SK-N-SH (cell line): ENCODE measurements around the gene GSTM2. TPM values are rescaled to one million over a fixed set of nuclear protein-coding genes. Genes with fewer than 3 reads are reported as not detected.

Source experiments
- CTCF ChIA-PET: fragments of 300-600, 350-600 bp; formaldehyde crosslinking; extraction: SDS; loops from one replicate; lab custom pipeline; 2021; lab: Yijun Ruan, JAX
- POLR2A ChIA-PET: fragments of 350-600 bp; sonication (Branson Sonifier 250); formaldehyde crosslinking; extraction: SDS; loops from one replicate; lab custom pipeline; 2020; ENCODE audit warnings: antibody characterized with exemption, inconsistent platforms; lab: Yijun Ruan, JAX
- DNase-seq: peaks from one replicate; pipeline ENCODE4 v3.0.0; 2012
- H2AFZ ChIP-seq: fragments of 200-600 bp; sonication (generic); 2 replicates; pipeline ENCODE4 v1.8.1; 2016; ENCODE audit warnings: antibody characterized with exemption, mild to moderate bottlenecking, low read depth
- H3F3A ChIP-seq: fragments of 200-600 bp; sonication (generic); replicated peaks from 2 replicates; pipeline ENCODE3; 2016; ENCODE audit warnings: antibody characterized with exemption, mild to moderate bottlenecking; ENCODE audit not compliant: insufficient read depth
- H3K27ac ChIP-seq, 2 experiments: fragments of 200-500 bp in 1 of 2; fragments of 200-600 bp in 1 of 2; sonication (Bioruptor generic) in 1 of 2; sonication (generic), shearing (Covaris generic) in 1 of 2; 2 replicates each; pipeline versions ENCODE4 v1.5.1 to v1.6.1; 2014 to 2016; ENCODE audit warnings: low read depth in 2 of 2, inconsistent platforms in 1 of 2, low read length in 1 of 2, mild to moderate bottlenecking in 1 of 2, mixed read lengths in 1 of 2
- H3K27me3 ChIP-seq: fragments of 200-600 bp; sonication (generic), shearing (Covaris generic); 2 replicates; pipeline ENCODE4 v1.6.1; 2016; ENCODE audit warnings: mixed run types; ENCODE audit not compliant: insufficient read depth
- H3K36me3 ChIP-seq, 2 experiments: fragments of 200-500 bp in 1 of 2; fragments of 200-600 bp in 1 of 2; sonication (Bioruptor generic) in 1 of 2; sonication (generic) in 1 of 2; replicated peaks in 1 of 2; 2 replicates each; pipeline versions ENCODE3 to v1.5.1; 2014 to 2016; ENCODE audit warnings: low read length in 1 of 2, mild to moderate bottlenecking in 1 of 2; ENCODE audit not compliant: insufficient read depth in 2 of 2, control insufficient read depth in 1 of 2
- H3K4me1 ChIP-seq, 2 experiments: fragments of 200-500 bp in 1 of 2; fragments of 200-600 bp in 1 of 2; sonication (Bioruptor generic) in 1 of 2; sonication (generic), shearing (Covaris generic) in 1 of 2; 2 replicates each; pipeline versions ENCODE4 v1.5.1 to v1.6.1; 2014 to 2016; ENCODE audit warnings: low read depth in 1 of 2, low read length in 1 of 2, mixed run types in 1 of 2; ENCODE audit not compliant: insufficient read depth in 2 of 2, control insufficient read depth in 1 of 2
- H3K4me2 ChIP-seq: fragments of 200-600 bp; sonication (generic), shearing (Covaris generic); 2 replicates; pipeline ENCODE4 v1.6.1; 2017; ENCODE audit warnings: mixed run types
- H3K4me3 ChIP-seq, 2 experiments: fragments of 200-500 bp in 1 of 2; fragments of 200-600 bp in 1 of 2; sonication (Bioruptor generic) in 1 of 2; sonication (generic), shearing (Covaris generic) in 1 of 2; 2 replicates each; pipeline versions ENCODE4 v1.5.1 to v1.8.1; 2014 to 2016; ENCODE audit warnings: low read depth in 2 of 2, inconsistent platforms in 1 of 2, low read length in 1 of 2, mild to moderate bottlenecking in 1 of 2, mixed read lengths in 1 of 2, moderate library complexity in 1 of 2
- H3K79me2 ChIP-seq: fragments of 200-600 bp; sonication (generic); 2 replicates; pipeline ENCODE4 v1.8.1; 2017; ENCODE audit warnings: mild to moderate bottlenecking; ENCODE audit not compliant: insufficient read depth
- H3K9ac ChIP-seq: fragments of 200-600 bp; sonication (generic); 2 replicates; pipeline ENCODE4 v1.6.1; 2017; ENCODE audit warnings: mixed run types
- H3K9me2 ChIP-seq: fragments of 200-600 bp; sonication (generic); 2 replicates; pipeline ENCODE4 v1.6.1; 2017; ENCODE audit warnings: mixed run types
- H3K9me3 ChIP-seq: fragments of 200-600 bp; sonication (generic); 2 replicates; pipeline ENCODE4 v1.6.1; 2017; ENCODE audit warnings: mixed run types, mild to moderate bottlenecking, moderate library complexity
- H4K20me1 ChIP-seq: fragments of 200-600 bp; sonication (generic); 2 replicates; pipeline ENCODE4 v1.6.1; 2017; ENCODE audit warnings: mild to moderate bottlenecking, mixed run types; ENCODE audit not compliant: insufficient read depth
- EP300 ChIP-seq, 2 experiments: IDR thresholded peaks; 2 replicates each; pipeline versions ENCODE4 v1.4.0 to v1.6.1; 2012; ENCODE audit warnings: borderline replicate concordance in 1 of 2, low read depth in 1 of 2, low read length in 1 of 2
- FOXJ3 ChIP-seq: sonication (generic); formaldehyde crosslinking; IDR thresholded peaks from 2 replicates; pipeline ENCODE4 v1.5.1; 2020; ENCODE audit warnings: mild to moderate bottlenecking, missing genetic modification reagents
- FOXM1 ChIP-seq: IDR thresholded peaks from 2 replicates; pipeline ENCODE4 v1.4.0; 2012; ENCODE audit warnings: low read depth, mild to moderate bottlenecking
- GABPA ChIP-seq: IDR thresholded peaks from 2 replicates; pipeline ENCODE4 v1.4.0; 2012; ENCODE audit warnings: low read depth, mild to moderate bottlenecking
- GATA2 ChIP-seq: sonication (generic); formaldehyde crosslinking; IDR thresholded peaks from 2 replicates; pipeline ENCODE4 v1.5.0; 2020; ENCODE audit warnings: mild to moderate bottlenecking, missing genetic modification reagents
- JUND ChIP-seq: IDR thresholded peaks from 2 replicates; pipeline ENCODE4 v1.4.0; 2012
- MEF2A ChIP-seq: IDR thresholded peaks from 2 replicates; pipeline ENCODE4 v1.4.0; 2012; ENCODE audit warnings: low read depth, borderline replicate concordance
- NRF1 ChIP-seq: IDR thresholded peaks from 2 replicates; pipeline ENCODE4 v1.6.1; 2012; ENCODE audit warnings: low read depth, mild to moderate bottlenecking, low read length
- RFX5 ChIP-seq: IDR thresholded peaks from 2 replicates; pipeline ENCODE4 v1.6.1; 2012; ENCODE audit warnings: mild to moderate bottlenecking, improper control_type of control experiment, low read length
- TCF12 ChIP-seq: IDR thresholded peaks from 2 replicates; pipeline ENCODE4 v1.4.0; 2012
- TEAD4 ChIP-seq: IDR thresholded peaks from 2 replicates; pipeline ENCODE4 v1.4.0; 2012; ENCODE audit warnings: mild to moderate bottlenecking, borderline replicate concordance; ENCODE audit not compliant: insufficient read depth
- WGBS: methylation state at CpG from one replicate; pipeline ENCODE4 v1.1.6; 2017; ENCODE audit warnings: low lambda C conversion rate; 5-methylcytosine and 5-hydroxymethylcytosine counted together
- polyA plus RNA-seq, 3 experiments: library from polyadenylated mRNA; depleted of rRNA; stranded (reverse); fragments of >200 nt; gene quantifications; 2 replicates each; pipeline ENCODE4 v1.2.3, GENCODE V29; 2012
- TF ChIP-seq, protein P1 (sequence below): fragments of 150-350 bp; IDR thresholded peaks from 2 replicates; pipeline ENCODE4 v1.6.1; 2016; ENCODE audit warnings: mild to moderate bottlenecking, low read depth, low read length
- TF ChIP-seq, protein P2 (sequence below): IDR thresholded peaks from 2 replicates; pipeline ENCODE4 v1.4.0; 2012; ENCODE audit warnings: low read depth, borderline replicate concordance
- TF ChIP-seq, protein P3 (sequence below): IDR thresholded peaks from 2 replicates; pipeline ENCODE4 v1.6.1; 2012; ENCODE audit warnings: mild to moderate bottlenecking, low read depth, low read length, moderate library complexity
- TF ChIP-seq, protein P4 (sequence below): fragments of 200-600 bp; sonication (generic); IDR thresholded peaks from 2 replicates; pipeline ENCODE4 v1.6.1; 2017; ENCODE audit warnings: antibody characterized with exemption, mild to moderate bottlenecking, moderate library complexity
- TF ChIP-seq, protein P5 (sequence below): IDR thresholded peaks from 2 replicates; pipeline ENCODE4; 2012

GSTM2 gene
- polyA plus RNA-seq, 1 of the 3 experiments (the other 2 are of a cell fraction) = 70.2 TPM

DNA sequence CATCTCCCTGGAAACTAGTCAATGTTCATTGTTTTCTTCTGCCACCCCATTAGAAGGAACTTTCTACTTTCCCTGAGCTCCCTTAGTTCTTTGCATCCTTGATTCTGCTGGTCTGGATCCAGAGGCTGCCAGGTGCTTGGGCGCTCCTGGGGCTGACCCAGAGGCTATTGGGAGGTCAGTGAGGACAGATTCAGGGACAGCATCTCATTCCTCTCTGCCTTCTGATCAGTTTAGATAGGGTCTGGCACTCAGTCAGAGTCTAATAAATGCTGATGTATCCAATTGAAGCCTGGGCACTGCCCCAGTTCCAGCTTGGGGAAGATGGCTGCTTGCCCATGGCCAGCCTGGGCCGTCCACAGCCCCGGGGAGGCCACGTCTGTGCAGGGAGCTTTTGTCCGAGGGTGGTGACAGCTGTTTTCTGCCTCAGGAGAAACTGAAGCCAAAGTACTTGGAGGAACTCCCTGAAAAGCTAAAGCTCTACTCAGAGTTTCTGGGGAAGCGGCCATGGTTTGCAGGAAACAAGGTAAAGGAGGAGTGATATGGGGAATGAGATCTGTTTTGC, 22.1 kb downstream of the GSTM2 start:
- Histone ChIP-seq H3K79me2 (no peaks in the 10 kb centered on the region), H3K36me3 (no peaks in the 10 kb centered on the region), H3K4me2 (no peak overlapping the region), H3K4me1 (no peaks in the 10 kb centered on the region), H3K27ac (no peak overlapping the region), H3K9me3 (no peaks in the 10 kb centered on the region), H3F3A (no peaks in the 10 kb centered on the region), H4K20me1 (no peaks in the 10 kb centered on the region), H3K9me2 (no peaks in the 10 kb centered on the region), H3K27me3 (no peaks in the 10 kb centered on the region), H3K9ac (no peak overlapping the region), H2AFZ (no peak overlapping the region), H3K4me3 (no peak overlapping the region)
- no peak for TF ChIP-seq NRF1
- TF ChIP-seq, protein P1, sequence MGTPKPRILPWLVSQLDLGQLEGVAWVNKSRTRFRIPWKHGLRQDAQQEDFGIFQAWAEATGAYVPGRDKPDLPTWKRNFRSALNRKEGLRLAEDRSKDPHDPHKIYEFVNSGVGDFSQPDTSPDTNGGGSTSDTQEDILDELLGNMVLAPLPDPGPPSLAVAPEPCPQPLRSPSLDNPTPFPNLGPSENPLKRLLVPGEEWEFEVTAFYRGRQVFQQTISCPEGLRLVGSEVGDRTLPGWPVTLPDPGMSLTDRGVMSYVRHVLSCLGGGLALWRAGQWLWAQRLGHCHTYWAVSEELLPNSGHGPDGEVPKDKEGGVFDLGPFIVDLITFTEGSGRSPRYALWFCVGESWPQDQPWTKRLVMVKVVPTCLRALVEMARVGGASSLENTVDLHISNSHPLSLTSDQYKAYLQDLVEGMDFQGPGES = no peak
- no peak for TF ChIP-seq FOXM1
- no peak for TF ChIP-seq EP300 (IDR thresholded peaks at IDR 0.05; ENCODE audit: borderline replicate concordance in 1 of 2, low read depth in 1 of 2, low read length in 1 of 2)
- TF ChIP-seq, protein P2, sequence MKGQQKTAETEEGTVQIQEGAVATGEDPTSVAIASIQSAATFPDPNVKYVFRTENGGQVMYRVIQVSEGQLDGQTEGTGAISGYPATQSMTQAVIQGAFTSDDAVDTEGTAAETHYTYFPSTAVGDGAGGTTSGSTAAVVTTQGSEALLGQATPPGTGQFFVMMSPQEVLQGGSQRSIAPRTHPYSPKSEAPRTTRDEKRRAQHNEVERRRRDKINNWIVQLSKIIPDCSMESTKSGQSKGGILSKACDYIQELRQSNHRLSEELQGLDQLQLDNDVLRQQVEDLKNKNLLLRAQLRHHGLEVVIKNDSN = no peak
- TF ChIP-seq, protein P3, sequence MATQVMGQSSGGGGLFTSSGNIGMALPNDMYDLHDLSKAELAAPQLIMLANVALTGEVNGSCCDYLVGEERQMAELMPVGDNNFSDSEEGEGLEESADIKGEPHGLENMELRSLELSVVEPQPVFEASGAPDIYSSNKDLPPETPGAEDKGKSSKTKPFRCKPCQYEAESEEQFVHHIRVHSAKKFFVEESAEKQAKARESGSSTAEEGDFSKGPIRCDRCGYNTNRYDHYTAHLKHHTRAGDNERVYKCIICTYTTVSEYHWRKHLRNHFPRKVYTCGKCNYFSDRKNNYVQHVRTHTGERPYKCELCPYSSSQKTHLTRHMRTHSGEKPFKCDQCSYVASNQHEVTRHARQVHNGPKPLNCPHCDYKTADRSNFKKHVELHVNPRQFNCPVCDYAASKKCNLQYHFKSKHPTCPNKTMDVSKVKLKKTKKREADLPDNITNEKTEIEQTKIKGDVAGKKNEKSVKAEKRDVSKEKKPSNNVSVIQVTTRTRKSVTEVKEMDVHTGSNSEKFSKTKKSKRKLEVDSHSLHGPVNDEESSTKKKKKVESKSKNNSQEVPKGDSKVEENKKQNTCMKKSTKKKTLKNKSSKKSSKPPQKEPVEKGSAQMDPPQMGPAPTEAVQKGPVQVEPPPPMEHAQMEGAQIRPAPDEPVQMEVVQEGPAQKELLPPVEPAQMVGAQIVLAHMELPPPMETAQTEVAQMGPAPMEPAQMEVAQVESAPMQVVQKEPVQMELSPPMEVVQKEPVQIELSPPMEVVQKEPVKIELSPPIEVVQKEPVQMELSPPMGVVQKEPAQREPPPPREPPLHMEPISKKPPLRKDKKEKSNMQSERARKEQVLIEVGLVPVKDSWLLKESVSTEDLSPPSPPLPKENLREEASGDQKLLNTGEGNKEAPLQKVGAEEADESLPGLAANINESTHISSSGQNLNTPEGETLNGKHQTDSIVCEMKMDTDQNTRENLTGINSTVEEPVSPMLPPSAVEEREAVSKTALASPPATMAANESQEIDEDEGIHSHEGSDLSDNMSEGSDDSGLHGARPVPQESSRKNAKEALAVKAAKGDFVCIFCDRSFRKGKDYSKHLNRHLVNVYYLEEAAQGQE = no peak
- TF ChIP-seq, protein P4, sequence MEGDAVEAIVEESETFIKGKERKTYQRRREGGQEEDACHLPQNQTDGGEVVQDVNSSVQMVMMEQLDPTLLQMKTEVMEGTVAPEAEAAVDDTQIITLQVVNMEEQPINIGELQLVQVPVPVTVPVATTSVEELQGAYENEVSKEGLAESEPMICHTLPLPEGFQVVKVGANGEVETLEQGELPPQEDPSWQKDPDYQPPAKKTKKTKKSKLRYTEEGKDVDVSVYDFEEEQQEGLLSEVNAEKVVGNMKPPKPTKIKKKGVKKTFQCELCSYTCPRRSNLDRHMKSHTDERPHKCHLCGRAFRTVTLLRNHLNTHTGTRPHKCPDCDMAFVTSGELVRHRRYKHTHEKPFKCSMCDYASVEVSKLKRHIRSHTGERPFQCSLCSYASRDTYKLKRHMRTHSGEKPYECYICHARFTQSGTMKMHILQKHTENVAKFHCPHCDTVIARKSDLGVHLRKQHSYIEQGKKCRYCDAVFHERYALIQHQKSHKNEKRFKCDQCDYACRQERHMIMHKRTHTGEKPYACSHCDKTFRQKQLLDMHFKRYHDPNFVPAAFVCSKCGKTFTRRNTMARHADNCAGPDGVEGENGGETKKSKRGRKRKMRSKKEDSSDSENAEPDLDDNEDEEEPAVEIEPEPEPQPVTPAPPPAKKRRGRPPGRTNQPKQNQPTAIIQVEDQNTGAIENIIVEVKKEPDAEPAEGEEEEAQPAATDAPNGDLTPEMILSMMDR = no peak
- DNase-seq = no peak
- ChIA-PET POLR2A (no interaction called here), CTCF (no interaction called here)
- no CpG with 5 or more reads among the region's 6 CpGs for WGBS

DNA sequence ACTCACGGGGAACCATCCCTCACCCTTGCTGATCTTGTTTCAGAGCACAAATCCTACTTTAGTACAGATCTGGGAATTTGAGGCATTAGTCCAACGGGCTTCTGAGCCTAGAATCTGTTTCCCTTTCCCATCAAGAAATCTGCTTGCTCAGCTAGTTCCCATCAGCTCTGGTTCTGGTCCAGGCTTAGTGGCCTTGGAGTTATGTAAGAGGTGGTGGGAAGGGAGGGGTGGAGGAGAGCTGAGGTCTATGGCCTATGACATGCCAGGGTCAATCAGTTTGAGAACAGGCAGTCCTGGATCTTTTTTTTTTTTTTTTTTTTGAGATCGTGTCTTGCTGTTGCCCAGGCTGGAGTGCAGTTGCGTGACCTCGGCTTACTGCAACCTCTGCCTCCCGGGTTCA, 23.9 kb downstream of the GSTM2 start:
- WGBS = no CpG with 5 or more reads among the region's 6 CpGs
- H3K36me3 ChIP-seq = no peaks in the 10 kb centered on the region
- no peak overlapping the region for H2AFZ ChIP-seq
- no peaks in the 10 kb centered on the region for H3K9me2 ChIP-seq
- no peaks in the 10 kb centered on the region for H3K4me1 ChIP-seq
- no peak overlapping the region for H3K27ac ChIP-seq
- H3K27me3 ChIP-seq = no peaks in the 10 kb centered on the region
- H3K9ac ChIP-seq = no peak overlapping the region
- no peak overlapping the region for H3K4me3 ChIP-seq
- CTCF ChIA-PET = no interaction called here
- DNase-seq = no peak
- no peaks in the 10 kb centered on the region for H3K9me3 ChIP-seq
- POLR2A ChIA-PET = no interaction called here
- H4K20me1 ChIP-seq = no peaks in the 10 kb centered on the region
- H3K4me2 ChIP-seq = no peak overlapping the region
- H3K79me2 ChIP-seq = no peaks in the 10 kb centered on the region
- H3F3A ChIP-seq = no peaks in the 10 kb centered on the region
- TF ChIP-seq, protein P5, sequence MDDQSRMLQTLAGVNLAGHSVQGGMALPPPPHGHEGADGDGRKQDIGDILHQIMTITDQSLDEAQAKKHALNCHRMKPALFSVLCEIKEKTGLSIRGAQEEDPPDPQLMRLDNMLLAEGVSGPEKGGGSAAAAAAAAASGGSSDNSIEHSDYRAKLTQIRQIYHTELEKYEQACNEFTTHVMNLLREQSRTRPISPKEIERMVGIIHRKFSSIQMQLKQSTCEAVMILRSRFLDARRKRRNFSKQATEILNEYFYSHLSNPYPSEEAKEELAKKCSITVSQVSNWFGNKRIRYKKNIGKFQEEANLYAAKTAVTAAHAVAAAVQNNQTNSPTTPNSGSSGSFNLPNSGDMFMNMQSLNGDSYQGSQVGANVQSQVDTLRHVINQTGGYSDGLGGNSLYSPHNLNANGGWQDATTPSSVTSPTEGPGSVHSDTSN = no peak
- TF ChIP-seq, protein P1 = no peak
- TF ChIP-seq GABPA (no peak), TEAD4 (no peak), TCF12 (no peak), FOXJ3 (CRISPR knock-in tag) (no peak), NRF1 (no peak), JUND (no peak), RFX5 (no peak), GATA2 (CRISPR knock-in tag) (no peak), MEF2A (no peak)
- TF ChIP-seq, protein P2 = no peak
